Thymus (tissue), 11 donors: ENCODE results near the gene UCP1. TPM values are rescaled to one million over a fixed set of nuclear protein-coding genes. Genes with fewer than 3 reads are reported as not detected.

Source experiments
- DNase-seq, 9 donors: peaks; one replicate each; pipeline ENCODE4 v3.0.0-alpha.2; 2013; ENCODE audit warnings: low spot score in 9 of 9, low read depth in 6 of 9, missing footprints in 1 of 9
- H3K27ac ChIP-seq, 2 donors: one replicate each; pipeline ENCODE4 v1.5.1; 2013; ENCODE audit warnings: control low read depth in 1 of 2, low read depth in 1 of 2, low read length in 1 of 2, mild to moderate bottlenecking in 1 of 2, moderate library complexity in 1 of 2
- H3K27me3 ChIP-seq, 2 donors: one replicate each; pipeline ENCODE4 v1.5.1; 2013; ENCODE audit warnings: low read length in 1 of 2; ENCODE audit not compliant: control insufficient read depth in 2 of 2, insufficient read depth in 1 of 2
- H3K36me3 ChIP-seq, 2 donors: one replicate each; pipeline ENCODE4 v1.5.1; 2013; ENCODE audit warnings: low read length in 1 of 2, mild to moderate bottlenecking in 1 of 2, moderate library complexity in 1 of 2; ENCODE audit not compliant: control insufficient read depth in 2 of 2, insufficient read depth in 2 of 2
- H3K4me1 ChIP-seq, 2 donors: one replicate each; pipeline ENCODE4 v1.5.1; 2013; ENCODE audit warnings: low read length in 2 of 2; ENCODE audit not compliant: control insufficient read depth in 2 of 2, insufficient read depth in 2 of 2
- H3K4me3 ChIP-seq, 2 donors: one replicate each; pipeline ENCODE4 v1.5.1; 2013; ENCODE audit warnings: low read length in 2 of 2, control low read depth in 1 of 2, mild to moderate bottlenecking in 1 of 2
- H3K9me3 ChIP-seq, 2 donors: one replicate each; pipeline ENCODE4 v1.5.1; 2013; ENCODE audit warnings: low read length in 1 of 2, mild to moderate bottlenecking in 1 of 2; ENCODE audit not compliant: control insufficient read depth in 2 of 2, insufficient read depth in 1 of 2
- WGBS: extraction: QIAGEN DNeasy Blood & Tissue Kit; methylation state at CpG from one replicate; pipeline ENCODE4 v1.1.7; 2013; 5-methylcytosine and 5-hydroxymethylcytosine counted together
- polyA plus RNA-seq: library from polyadenylated mRNA; stranded (reverse); fragments of 200-250 nt; gene quantifications from one replicate; pipeline ENCODE4 v1.2.3, GENCODE V29; 2013
- total RNA-seq: library from RNA; stranded (reverse); fragments of 120-200 nt; gene quantifications from one replicate; pipeline ENCODE4 v1.2.4, GENCODE V29; 2013
- donor health status: healthy.

UCP1 gene
- total and polyA plus RNA-seq, 2 donors, result 0.05 TPM; not detected in 1

DNA sequence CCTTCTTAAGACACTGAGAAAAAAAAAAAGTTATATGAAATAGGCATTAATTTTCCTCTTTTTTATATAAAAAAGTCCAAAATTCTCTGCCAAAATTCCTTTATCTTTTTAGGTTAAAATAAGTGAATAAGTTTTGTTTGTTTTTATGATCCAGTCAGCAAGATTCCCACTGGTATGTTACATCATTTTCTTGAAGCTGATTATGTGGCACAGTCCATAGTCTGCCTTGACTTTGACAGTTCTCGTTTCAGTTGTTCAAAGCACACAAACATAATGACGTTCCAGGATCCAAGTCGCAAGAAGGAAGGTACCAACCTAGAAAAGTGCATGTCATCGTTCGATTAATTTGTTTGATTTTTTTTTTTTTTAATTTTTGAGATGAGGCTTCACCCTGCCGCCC, 9.1 kb downstream of the UCP1 start:
- 96% methylated on average over 6 of the region's 6 CpGs for WGBS
- no peak overlapping the region for H3K4me3 ChIP-seq
- no peaks in the 10 kb centered on the region for H3K4me1 ChIP-seq
- H3K9me3 ChIP-seq, result no peaks in the 10 kb centered on the region
- peaks cover 0 to 3% of the 10 kb centered on the region in 2 donors for H3K27me3 ChIP-seq
- H3K36me3 ChIP-seq, result no peaks in the 10 kb centered on the region
- DNase-seq, result no peak
- H3K27ac ChIP-seq, result no peak overlapping the region

- Histone ChIP-seq H3K4me1 (no peaks in the 10 kb centered on the region), H3K36me3 (no peaks in the 10 kb centered on the region), H3K9me3 (no peaks in the 10 kb centered on the region), H3K4me3 (no peak overlapping the region), H3K27me3 (peaks cover 0 to 2% of the 10 kb centered on the region in 2 donors), H3K27ac (no peak overlapping the region)
- WGBS, result 85% methylated on average over 4 of the region's 4 CpGs
- DNase-seq, result no peak
Observed at GRCh38 chr4:140557831-140558435, 10.8 kb downstream of the UCP1 start.

DNA sequence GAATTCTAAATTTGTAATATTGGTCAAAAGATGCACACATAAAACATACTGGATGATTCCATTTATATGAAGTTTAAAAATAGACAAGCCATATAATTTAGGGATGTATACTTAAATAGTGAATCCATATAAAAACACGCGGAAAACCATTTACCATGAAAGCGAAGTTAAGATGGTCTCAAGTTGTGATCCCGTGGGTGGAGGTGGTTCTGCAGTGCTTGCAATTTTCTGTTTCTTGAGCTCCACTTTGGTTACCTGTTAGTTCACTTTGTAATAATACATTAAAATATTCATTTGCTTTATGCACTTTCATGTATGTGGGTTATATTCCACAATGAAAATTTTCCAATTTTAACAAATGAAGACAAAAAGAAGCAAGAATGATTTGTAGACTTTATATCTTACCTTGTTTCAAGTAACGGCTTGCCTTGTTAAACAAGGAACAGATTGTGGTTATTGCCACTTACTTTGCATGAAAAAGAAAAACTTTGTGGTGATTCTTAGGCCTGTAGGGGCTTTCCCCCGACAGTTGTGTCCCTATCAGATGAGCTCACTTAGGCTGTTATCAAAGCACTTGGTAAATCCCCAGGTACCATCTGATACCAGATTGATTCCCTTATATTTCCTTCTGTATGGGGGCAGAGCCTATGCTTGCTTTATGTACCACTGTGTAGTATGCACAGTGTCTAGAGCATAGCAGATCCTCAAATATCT, 12.2 kb downstream of the UCP1 start:
- 92% methylated on average over 6 of the region's 6 CpGs for WGBS
- H3K27me3 ChIP-seq, result peaks cover 0 to 2% of the 10 kb centered on the region in 2 donors
- no peaks in the 10 kb centered on the region for H3K4me1 ChIP-seq
- DNase-seq, result peak in 2 of 9 donors; percentile 8 to 41
- H3K36me3 ChIP-seq, result no peaks in the 10 kb centered on the region
- H3K9me3 ChIP-seq, result no peaks in the 10 kb centered on the region
- no peak overlapping the region for H3K4me3 ChIP-seq
- H3K27ac ChIP-seq, result no peak overlapping the region

DNA sequence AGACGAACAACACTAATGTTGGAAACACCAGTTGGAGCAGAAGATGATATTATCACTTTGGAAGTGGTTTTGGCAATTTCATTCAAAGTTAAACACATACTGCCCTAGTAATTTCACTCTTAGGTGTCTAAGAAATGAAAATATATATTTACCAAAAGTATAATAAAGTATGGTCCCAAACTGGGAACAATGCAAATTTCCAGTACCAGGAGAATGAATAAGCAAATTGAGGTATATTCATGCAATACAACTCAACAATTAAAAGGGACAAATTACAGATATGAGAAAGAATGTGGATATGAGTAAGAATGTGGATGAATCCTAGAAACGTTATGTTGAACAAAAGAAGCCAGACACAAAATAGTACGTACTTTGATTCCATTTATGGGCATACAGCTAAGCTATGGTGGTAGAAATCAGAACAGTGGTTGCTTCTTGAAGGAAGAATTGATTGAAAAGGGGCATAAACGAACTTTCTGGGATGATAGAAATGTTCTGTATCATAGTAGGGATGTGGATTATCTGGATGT, 34.7 kb downstream of the UCP1 start:
- no peaks in the 10 kb centered on the region for H3K9me3 ChIP-seq
- H3K36me3 ChIP-seq, result peaks cover 3 to 19% of the 10 kb centered on the region in 2 donors
- WGBS, result 95% methylated on average over 4 of the region's 4 CpGs
- H3K4me1 ChIP-seq, result no peaks in the 10 kb centered on the region
- no peak for DNase-seq
- no peak overlapping the region for H3K4me3 ChIP-seq
- H3K27me3 ChIP-seq, result no peaks in the 10 kb centered on the region
- no peak overlapping the region for H3K27ac ChIP-seq

DNA sequence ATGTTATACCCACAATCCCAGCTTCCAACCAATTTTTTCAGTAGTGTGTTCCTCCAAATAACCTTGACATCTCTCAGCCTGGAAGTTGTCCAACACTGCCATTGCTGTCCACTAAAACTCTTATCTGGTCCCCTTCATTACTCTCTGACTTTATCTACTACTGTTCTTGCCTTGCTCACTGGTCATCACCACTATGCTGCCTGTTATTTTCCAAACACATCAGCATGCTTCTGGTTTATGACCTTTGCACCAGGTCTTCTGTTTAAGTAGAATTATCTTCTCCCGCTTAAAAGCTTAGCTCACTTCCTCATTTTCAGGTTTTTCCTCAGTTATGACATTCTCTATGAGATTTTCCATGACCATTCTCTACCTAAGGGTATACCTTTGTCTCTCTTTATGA, 39.3 kb downstream of the UCP1 start:
- DNase-seq, result no peak
- WGBS, result 95% methylated on average over 1 of the region's 1 CpG
- no peaks in the 10 kb centered on the region for H3K9me3 ChIP-seq
- H3K4me1 ChIP-seq, result no peaks in the 10 kb centered on the region
- no peak overlapping the region for H3K27ac ChIP-seq
- H3K36me3 ChIP-seq, result peaks cover 0 to 15% of the 10 kb centered on the region in 2 donors
- H3K27me3 ChIP-seq, result no peaks in the 10 kb centered on the region
- H3K4me3 ChIP-seq, result no peak overlapping the region

GRCh38 chr4:140523857-140524742, 44.7 kb downstream of the UCP1 start, which contains the start of gene ELMOD2:
Gene ELMOD2, plus strand, starts transcription at chr4:140524168. Its CDS starts 1,261 bp downstream, at chr4:140525429.
- Histone ChIP-seq H3K36me3 (peaks cover 0 to 12% of the 10 kb centered on the region in 2 donors), H3K4me3 (peak within 1 kb of the TSS; percentile 69 to 79), H3K27ac (peak within 1 kb of the TSS; percentile 86 to 92), H3K27me3 (no peaks in the 10 kb centered on the region), H3K9me3 (no peaks in the 10 kb centered on the region), H3K4me1 (peaks cover 0 to 4% of the 10 kb centered on the region in 2 donors)
- WGBS, result under 1% methylated on average over 77 of the region's 77 CpGs
- DNase-seq, result peak; percentile 88 to 98 (median 96)

- no peaks in the 10 kb centered on the region for H3K9me3 ChIP-seq
- no peak for DNase-seq
- H3K4me3 ChIP-seq, result peak overlapping the region; percentile 69 to 79
- H3K36me3 ChIP-seq, result peaks cover 0 to 9% of the 10 kb centered on the region in 2 donors
- H3K4me1 ChIP-seq, result peaks cover 0 to 4% of the 10 kb centered on the region in 2 donors
- peak overlapping the region in 1 of 2 donors; percentile 37 for H3K27ac ChIP-seq
- 36% methylated on average over 8 of the region's 8 CpGs for WGBS
- no peaks in the 10 kb centered on the region for H3K27me3 ChIP-seq
Observed at GRCh38 chr4:140523370-140523856, 45.3 kb downstream of the UCP1 start.

DNA sequence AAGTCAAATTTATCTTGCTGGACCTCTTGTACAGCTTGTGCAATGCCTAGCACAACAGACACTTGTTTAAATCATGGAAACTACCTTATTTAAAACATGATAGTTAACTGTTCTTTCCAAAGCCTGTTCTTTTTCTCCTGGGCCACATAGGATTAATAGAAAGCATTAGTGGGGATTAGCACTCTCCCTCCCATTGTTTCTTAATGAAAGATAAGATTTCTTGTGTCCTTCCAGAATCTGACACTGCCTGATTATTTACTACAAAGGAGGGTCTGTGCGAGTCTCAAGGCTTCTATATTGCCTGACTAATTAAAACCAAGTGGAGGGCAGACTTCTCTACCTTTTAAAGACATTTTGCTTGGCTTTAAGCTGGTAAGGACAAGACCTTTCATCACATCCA, 53.3 kb downstream of the UCP1 start:
- H3K27ac ChIP-seq, result no peak overlapping the region
- WGBS, result 89% methylated on average over 1 of the region's 1 CpG
- DNase-seq, result no peak
- no peak overlapping the region for H3K4me3 ChIP-seq
- no peaks in the 10 kb centered on the region for H3K4me1 ChIP-seq
- H3K36me3 ChIP-seq, result no peaks in the 10 kb centered on the region
- H3K9me3 ChIP-seq, result no peaks in the 10 kb centered on the region
- H3K27me3 ChIP-seq, result no peaks in the 10 kb centered on the region
